Stimulated activated CD4-positive, alpha-beta T cell treated with anti-CD3 and anti-CD28 coated beads, Interleukin-1b, Interleukin-23, amount 100 ng/mL, for 24 hours (primary cell): Measurements from ENCODE around the gene RNASEH1.
"Not testable (repeated sequence)": the region's sequence is repeated elsewhere in the genome, so short reads cannot be mapped to it uniquely, and the experiment has no call there.

Experiments used
- DNase-seq, 4 experiments: peaks; one replicate each; pipeline ENCODE4 v3.0.0-alpha.2; 2020; ENCODE audit warnings: low read depth in 4 of 4, low spot score in 1 of 4

The RNASEH1 gene

DNA sequence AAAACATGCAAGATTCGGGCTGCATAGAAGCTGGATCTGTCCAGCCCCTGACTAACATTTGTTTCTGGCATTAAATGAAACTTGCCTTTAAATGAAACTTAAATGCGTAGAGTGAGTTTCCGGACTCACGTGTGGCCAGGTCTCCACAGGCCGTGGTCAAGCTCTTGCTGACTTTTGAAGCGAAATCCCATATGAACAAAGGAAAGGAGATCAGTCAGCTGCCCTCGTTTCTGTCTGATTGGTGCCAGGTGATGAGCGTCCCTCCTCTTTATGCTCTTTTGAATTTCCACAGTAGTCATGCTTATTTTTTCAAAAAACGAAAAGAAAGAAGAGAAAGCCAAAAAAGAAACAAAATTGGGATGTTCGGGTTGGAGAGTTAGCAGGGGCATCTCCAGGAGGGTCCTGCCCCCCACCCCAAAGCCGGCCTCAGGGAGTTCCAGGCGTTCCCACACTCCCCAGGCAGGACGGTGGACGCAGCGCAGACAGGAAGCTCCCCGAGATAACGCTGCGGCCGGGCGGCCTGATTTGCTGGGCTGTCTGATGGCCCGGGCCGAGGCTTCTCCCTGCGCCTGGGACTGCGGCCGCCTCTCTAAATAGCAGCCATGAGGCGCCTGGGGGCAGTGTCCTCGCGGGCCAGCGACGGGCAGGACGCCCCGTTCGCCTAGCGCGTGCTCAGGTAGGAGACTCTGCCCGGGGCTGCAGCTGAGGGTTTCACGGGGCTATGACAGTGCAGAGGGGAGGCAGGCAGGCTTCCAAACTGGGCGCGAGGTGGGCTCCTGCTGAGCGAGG, 36.6 kb upstream of the RNASEH1 start, which contains the start of gene COLEC11:
TSS of gene COLEC11 (plus strand) at position 620 of the 789 bp plus-strand sequence. CDS start 9,229 bp downstream, outside the sequence.
- DNase-seq, result no peak

DNA sequence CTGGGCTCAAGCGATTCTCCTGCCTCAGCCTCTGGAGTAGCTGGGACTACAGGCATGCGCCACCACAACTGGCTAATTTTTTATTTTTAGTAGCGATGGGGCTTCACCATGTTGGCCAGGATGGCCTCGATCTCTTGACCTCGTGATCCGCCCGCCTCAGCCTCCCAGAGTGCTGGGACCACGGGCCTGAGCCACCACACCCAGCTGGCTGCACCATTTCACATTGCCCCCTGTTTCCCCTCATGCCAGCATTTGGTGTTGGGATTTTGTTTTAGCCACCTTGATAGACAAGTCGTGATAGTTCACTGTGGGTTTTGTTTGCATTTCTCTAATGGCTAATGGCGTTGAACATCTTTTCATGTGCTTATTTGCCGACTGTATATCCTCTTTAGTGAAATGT, 31.0 kb upstream of the RNASEH1 start:
- no peak for DNase-seq

DNA sequence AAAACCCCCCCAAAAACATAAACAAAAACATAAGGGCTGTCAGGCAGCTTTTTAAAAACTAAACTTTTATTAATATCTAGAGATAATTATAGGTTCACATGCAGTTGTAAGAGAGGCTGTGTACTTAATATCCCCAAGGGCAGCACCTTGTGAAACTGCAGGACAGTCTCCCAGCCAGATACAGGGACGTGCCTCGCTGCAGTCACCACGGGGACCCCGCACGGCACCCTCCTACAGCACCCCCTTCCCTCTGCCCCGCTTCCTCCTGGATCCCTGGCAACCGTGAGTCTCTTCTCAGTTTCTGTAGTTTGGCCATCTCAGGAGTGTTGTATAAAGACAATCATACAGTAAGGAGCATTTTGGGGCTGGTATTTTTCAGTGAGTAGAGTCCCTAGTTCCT, 30.0 kb upstream of the RNASEH1 start:
- no peak for DNase-seq

DNA sequence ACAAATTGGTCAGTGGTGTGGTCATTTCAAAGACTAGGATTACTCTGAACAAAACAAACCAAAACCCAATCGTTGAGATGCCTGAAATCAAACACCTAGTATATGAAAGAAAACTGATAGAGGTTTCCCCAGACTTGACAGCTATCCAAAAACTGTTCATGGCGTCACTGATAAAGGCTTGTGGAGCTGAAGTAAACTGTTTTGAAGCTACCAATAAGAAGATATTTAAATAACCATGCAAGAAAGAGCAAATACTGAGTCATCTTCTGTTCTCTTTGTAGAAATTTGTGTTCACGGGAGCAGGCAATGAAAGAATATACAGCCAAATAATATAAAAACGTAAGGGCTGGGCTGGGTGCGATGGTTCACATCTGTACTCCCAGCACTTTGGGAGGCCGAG, 29.3 kb upstream of the RNASEH1 start:
- no peak for DNase-seq

DNA sequence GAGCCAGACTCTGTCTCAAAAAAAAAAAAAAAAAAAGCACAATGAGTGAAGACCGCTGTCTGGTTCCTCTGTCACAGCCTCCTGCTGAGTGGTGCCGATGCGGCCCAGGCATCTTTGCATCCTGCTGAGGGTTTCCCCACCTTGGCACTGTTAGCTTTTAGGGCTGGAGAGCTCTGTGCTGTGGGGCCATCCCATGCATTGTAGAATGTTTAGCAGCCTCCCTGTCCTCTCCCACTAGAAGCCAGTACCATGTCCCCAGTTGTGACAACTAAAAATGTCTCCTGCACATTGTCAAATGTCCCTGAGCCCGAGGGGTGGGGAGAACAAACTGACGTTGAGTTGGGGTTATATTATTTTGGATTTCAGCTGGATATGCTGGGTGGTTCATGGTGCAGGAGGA, 28.9 kb upstream of the RNASEH1 start:
- no peak for DNase-seq

DNA sequence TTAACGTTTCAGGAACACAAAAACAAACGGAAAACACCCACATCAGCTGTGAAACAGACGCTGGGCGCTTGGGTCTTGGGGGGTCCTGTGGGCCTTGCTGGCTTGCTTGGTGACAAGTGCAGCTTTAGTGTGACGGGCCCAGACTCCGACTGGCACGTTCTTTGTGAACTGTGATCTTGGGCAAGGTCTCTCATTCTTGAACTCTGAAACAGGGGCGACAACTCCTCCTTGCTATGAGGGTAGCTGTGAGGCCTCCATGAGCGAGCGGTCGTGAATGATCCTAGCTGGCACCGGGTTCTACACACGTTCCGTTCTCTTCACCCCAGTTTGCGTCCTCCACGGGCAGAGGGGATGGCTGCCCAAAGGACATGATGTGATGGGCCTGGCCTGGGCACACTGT, 28.1 kb upstream of the RNASEH1 start:
- no peak for DNase-seq

DNA sequence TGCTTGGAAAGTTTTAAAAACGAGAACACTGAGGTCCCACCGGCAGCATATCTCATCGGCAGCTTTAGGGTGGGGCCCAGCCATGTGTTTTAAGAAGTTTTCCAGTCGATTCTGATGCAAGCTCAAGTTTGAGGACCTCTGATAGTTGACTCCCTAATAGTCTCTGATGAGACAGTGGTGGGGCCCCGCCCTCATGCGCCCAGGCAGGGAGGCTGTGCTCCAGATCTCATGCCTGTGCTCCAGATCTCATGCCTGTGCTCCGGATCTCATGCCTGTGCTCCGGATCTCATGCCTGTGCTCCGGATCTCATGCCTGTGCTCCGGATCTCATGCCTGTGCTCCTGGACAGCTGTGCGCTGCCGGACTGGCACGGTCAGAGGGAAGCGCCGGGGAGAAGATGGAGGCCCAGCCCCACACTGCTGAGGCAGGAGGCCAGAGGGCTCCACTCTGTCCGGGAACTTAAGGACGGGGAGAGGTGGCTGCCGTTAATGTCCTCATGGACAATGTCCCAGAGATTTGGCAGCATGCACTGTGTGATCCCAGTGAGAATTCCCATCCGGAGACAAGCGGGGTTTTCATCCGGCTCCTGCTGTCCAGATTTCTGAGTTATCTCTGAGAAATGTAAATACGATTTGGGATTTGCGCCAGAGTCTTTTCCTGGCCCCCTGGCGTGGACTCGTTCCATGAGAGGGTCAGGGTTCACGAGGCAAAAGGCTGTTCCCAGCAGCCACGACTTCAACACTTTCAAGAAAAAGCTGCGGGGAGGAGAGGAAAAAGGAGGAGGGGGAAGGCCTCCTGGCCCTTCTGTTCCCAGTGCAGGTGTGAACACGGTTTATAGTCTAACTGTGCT, 27.4 kb upstream of the RNASEH1 start:
- DNase-seq, result no peak

DNA sequence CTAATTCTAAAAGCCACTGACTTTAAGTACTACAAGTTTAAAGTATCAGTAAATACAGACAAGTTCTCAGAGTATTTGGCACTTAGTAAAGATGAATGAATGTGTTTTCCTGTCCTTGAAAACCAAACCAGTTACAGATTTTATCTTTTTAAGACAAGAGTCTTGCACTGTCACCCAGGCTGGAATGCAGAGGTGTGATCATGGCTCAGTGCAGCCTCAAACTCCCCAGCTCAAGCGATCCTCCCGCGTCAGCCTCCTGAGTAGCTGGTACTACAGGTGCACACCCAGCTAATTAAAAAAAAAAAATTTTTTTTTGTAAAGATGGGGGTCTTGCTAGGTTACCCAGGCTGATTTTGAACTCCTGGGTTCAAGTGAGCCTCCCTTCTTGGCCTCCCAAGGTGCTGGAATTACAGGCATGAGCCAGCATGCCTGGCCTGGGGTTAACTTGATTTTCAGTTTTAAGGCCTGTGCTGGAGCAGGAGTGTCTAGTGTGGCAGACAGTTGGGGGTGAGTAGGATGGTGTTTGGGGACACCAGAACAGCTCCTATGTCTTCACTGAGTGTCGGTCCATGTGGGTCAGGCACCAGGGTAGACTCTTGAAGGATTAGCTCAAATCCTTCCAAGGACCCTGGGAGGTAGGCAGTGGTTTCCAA, 26.6 kb upstream of the RNASEH1 start:
- DNase-seq, result no peak

DNA sequence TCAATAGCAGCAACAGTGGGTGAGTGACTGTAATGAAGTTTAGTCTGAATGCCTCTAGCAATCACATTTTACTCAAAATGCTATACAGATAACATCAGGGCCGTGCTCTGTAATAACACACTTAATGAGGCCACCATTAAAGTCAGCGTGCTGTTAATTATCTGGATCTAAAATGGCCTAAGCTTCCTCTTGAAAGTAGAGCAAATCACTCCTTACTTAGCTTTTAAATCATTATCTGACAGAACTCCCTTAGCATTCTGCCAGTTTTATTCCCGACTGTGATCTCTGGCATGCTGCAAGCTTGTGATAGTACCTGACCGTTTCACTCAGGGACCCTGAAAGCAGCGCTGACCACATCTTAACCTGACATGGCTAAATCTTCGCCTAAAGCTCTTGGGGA, 25.9 kb upstream of the RNASEH1 start:
- no peak for DNase-seq

DNA sequence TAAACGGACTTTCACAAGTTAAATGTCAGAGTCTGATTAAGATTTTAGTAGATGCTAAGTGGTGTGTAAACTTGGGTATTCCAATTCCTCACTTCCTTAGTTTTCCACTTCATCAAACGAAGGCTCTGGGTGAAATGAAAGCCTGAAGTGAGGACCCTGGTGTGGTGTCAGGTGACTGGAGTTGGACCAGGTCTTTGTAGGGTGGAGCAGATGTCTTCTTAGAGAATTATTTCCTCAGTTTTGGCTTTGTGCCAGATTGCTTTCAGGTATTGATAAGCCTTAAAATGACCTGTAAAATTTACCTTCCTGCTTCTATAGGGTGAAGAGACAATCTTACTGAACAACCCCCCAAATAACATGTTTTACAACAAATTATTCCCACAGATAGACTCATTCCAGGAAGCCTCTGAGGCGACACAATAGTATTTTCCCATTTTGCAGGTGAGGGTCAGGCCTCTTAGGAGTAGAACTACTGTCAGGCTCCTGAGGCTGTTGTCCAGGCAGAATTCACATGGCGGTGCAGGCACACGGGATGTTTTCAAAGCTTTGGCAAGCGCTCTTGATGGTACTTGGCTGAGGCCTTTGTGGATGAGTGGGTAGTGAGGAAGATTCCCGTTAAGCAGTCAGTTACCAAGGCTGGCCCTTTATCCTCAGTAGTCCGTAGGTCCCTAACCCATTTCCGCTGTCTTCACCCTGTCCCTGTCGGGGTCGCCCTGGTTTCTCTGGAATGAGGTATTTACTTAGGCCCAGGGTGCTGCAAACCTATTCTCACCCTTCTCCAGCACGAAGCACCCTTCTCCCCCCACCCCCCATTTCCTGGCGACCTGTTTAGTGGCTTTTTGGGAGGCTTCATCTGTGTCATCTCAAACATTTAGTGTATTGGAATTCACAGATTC, 23.5 kb upstream of the RNASEH1 start:
- no peak for DNase-seq

DNA sequence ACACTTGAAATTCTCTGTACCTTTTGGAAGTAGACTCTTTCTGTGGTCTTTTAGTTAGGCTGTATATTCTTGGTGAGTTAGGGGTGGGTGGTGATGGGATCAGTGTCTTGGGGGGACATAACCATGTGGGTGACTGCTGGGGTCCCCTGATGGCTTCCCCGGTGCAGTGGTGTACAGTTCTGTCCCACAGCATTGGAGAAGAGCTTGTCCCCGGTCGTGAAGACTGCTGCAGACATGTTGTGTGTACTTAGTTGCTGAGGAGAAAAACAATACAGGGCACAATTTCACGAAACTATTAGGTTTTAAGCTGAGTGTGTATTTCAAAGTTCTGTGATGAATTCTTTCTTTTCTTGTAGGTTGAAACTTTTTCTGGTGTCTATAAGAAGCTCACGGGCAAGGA, 22.3 kb upstream of the RNASEH1 start:
- DNase-seq, result no peak

DNA sequence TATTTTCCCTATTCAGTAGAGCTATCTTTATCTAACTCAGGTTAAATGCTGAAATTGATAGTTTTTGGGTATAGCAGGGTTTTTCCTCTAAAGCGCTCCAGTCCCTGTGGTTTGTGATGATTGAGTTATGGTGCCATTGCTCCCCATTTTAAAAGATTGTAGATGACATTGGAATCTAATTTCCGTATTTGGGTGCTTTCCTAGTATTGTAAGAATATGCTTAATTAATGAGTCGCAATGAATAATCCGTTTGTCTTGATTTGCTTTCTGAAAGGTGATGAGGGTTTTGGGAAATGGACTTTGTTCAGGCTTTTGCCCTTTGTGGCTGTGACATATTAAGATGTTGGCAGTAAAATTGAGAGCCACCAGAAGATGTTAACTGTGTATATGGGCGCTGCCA, 20.9 kb upstream of the RNASEH1 start:
- no peak for DNase-seq

DNA sequence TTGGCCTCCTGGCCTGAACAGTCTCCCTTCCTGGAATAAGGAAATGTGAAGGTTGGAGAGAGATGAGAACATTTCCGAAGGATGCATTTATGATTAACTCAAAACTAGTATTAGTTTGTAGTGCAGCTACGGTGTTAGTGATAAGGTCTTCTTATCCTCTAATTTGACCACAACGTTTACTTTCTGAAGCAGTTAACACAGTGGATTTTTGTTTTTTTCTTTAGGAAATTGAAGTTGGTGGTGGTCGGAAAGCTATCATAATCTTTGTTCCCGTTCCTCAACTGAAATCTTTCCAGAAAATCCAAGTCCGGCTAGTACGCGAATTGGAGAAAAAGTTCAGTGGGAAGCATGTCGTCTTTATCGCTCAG, 18.1 kb upstream of the RNASEH1 start:
- DNase-seq, result not testable (repeated sequence)

DNA sequence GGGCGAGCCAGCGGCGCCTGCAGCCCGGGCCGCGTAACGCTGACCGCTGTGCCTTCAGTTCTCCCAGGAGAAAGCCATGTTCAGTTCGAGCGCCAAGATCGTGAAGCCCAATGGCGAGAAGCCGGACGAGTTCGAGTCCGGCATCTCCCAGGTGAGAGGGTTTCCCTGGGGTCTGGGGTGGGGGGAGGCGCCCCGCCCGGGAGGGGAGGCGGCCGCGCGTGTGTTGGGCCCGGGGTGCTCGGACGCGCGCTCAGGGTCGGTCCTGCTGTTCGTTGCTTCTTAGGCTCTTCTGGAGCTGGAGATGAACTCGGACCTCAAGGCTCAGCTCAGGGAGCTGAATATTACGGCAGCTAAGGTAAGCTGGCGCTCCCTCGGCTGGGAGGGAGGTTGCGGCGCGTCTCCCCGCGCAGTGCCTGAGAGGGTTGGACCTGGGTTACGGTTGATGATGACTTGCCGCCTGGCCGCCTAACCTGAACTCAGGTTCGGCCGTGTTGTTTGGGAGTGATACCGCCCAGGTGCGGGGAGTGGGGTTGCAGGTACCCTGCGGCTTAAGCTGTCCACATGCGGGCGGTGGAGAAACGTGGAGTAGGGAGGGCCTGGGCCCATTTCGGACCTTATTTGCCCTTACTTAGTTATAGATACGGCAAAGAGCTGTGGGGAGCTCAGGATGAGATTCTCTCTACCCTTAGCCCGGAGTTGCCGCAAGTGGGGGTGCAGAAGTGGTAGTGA, 17.6 kb upstream of the RNASEH1 start:
- no peak for DNase-seq

DNA sequence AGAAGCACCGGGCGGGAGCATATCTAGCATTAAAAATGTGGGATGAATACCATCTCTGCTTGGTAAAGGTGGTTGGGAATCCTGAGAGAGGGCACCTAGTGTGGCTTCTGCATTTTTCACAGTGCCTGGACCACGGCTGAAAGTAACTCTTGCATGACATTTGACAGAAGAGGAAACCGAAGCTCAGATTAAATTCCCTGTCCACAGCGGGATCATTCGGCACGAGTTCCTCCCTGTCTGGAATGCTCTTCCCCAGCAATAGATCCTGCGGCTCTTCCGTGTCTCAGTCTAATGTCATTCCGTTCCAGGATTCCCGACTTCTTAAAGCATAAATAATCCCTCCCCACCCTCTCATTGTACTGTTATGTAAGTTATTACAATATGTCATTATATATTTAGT, 16.0 kb upstream of the RNASEH1 start:
- DNase-seq, result no peak

DNA sequence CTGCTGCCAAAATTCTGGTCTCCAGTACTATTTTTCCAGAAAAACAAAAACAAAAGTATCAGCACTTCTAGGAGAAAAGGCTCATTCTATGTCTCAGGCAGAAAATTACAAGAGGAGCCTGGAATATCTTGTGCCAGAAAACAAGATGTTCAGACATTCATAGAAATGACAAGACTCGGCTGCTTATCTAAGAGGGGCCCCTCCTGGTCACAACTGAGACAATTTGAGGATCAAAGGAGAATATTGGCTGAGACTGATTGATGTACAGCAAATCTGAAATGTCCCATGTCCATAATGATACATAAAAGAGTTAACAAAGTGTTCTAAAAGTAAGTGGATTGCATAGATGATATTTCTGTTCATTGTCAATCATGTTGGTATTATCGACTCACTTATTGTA, 14.5 kb upstream of the RNASEH1 start:
- no peak for DNase-seq

DNA sequence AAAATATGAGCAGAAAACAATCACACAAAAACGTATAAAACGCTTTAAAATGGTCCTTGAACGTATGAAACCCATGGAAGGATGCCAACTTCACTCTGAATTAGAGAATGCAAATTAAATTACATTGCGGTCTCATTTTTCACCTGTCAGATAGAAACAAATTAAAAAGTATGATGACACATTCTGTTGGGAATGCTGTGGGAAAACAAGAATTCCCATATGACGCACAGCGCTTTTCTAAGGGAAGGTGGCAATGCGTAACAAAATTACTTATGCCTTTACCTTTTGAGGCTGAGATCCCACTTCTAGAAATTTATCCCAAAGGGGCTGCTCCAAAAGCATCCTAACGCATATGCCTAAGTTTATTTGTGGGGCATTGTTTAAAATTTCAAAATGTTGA, 13.2 kb upstream of the RNASEH1 start:
- no peak for DNase-seq

DNA sequence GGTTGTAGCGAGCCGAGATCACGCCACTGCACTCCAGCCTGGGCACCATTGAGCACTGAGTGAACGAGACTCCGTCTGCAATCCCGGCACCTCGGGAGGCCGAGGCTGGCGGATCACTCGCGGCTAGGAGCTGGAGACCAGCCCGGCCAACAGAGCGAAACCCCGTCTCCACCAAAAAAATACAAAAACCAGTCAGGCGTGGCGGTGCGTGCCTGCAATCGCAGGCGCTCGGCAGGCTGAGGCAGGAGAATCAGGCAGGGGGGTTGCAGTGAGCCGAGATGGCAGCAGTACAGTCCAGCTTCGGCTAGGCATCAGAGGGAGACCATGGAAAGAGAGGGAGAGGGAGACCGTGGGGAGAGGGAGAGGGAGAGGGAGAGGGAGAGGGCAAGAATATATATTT, 11.5 kb upstream of the RNASEH1 start:
- not testable (repeated sequence) for DNase-seq

DNA sequence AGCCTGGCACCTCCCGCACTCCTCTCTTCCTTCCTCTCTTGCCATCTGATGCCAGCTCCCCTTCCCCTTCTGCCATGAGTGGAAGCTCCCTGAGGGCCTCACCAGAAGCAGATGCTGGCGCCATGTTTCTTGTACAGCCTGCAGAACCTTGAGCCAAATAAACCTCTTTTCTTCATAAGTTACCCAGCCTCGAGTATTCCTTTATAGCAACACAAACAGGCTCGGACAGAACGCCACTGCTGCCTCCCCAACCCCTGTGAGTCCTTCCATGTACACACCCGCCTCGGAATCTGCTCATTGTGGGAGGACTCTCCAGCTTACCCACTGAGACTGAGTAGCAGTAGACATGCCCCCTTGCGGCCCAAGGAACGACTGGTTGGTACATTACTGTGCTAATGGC, 8.7 kb upstream of the RNASEH1 start:
- DNase-seq, result no peak

DNA sequence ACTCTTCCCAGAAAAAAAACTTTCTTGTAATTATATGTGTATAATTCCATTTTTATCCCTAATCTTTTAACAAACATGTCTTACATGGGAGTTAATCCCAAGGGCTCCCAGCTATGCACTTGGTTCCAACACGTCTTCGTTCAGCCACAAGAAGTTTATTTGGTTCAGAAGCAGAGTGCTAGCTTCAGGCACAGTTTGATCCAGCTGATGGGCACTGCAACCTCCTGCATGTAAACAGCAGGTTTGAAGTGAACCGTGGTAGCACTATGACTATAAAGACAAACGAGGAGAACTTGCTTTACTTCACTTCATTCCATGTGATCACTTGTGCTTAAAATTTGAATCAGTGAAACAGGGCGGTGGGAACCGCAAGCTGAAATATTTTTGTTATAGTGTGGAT, 7.0 kb upstream of the RNASEH1 start:
- DNase-seq, result no peak
